ENCODE results near the gene YIPF4.

Gene YIPF4

GRCh38 chr2:32258242-32258641 is 19.5 kb upstream of the YIPF4 start:
- no peak for DNase-seq (ENCODE audit: low spot score)
- TF ChIP-seq CTCF (conservative IDR thresholded peaks at IDR 0.05; ENCODE audit: low read depth) = no peak
- no peak overlapping the region for H3K27ac ChIP-seq
- ChIA-PET POLR2A (ENCODE audit: low non-redundant PET) (no interaction called here), CTCF (no interaction called here)

DNA sequence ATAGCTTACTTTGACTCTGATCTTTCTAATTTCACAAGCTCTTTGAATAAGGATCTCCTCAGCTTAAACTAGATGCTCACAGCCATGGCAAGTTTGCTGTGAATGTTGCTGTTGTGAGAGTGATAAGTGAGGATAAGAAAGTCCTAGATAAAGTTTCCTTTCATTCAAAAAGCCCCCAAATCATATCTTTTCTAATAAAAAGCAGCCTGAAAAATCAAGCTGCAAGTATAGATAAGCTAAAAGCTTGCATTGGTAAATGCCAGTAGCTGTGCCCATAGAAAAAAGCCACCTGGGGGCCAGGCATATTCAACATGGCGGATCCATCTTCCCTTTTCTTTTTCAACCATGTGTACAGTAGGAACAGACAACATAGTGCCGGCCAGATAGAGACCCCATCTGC is 17.3 kb upstream of the YIPF4 start:
- TF ChIP-seq CTCF (conservative IDR thresholded peaks at IDR 0.05; ENCODE audit: low read depth) = no peak
- no peak overlapping the region for H3K27ac ChIP-seq
- POLR2A ChIA-PET (ENCODE audit: low non-redundant PET) = no interaction called here
- DNase-seq (ENCODE audit: low spot score) = no peak
- CTCF ChIA-PET = interaction anchor here (0.7 kb wide), 1 partner anchor 22 kb away, joined by 3 read pairs; no protein-coding TSS in a partner anchor

DNA sequence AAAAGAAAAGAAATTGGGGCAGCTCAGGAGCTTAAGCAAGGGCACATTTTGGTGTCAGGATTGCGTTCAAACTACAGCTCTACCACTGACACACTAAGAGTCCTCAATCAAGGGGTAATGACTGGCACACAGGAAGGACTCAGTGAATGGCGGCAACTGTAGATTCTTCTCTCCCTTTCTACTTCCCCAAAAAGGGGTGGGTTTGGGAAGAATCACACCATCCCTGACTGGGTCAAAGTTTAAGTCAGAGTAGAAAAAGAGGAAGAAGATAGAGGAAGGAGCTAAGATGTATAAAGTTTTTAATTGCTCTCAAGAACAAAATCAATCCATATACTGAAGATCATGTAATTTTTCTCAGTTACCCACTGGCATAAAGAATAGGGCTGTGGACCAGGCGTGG is 15.6 kb upstream of the YIPF4 start:
- no peak overlapping the region for H3K27ac ChIP-seq
- POLR2A ChIA-PET (ENCODE audit: low non-redundant PET) = no interaction called here
- no peak for TF ChIP-seq CTCF (conservative IDR thresholded peaks at IDR 0.05; ENCODE audit: low read depth)
- DNase-seq (ENCODE audit: low spot score) = no peak
- CTCF ChIA-PET = no interaction called here

DNA sequence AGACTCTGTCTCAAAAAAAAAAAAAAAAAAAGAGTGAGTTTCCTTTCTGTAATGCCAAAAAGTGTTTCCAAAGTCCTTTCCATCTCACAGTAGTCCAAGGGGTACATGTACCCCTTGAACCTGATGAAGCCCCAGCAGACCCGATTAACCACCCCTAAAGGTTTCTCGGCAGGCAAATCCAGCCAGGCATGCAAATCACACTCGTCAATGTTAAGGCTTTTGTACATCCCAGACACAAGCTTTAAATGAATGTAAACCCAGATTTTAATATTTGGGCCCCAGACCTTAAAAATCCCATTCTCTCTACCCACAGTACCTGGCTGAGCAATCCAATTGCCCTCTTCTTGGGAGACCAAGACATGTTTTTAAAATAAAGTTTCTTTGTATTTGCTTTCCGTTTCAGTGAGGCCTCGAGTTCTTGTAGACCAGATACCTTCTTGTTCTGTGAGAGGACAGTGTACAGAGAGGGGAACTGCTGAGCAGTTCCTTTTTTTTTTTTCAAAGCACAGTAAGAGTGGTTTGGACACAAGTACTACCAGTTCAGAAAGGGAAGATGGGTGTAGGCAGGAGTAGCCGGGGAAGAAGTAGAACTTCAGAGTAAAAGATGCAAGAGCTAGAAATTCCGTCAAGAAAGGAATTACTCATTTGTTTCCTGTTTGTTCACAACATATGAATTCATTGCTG is 13.1 kb upstream of the YIPF4 start, which contains the start of gene NLRC4:
Gene NLRC4 (minus strand): TSS at position 465 of the 684 bp plus-strand sequence. CDS start 8,111 bp downstream, outside the sequence.
- no peak for DNase-seq (ENCODE audit: low spot score)
- ChIA-PET CTCF (no interaction called here), POLR2A (ENCODE audit: low non-redundant PET) (interaction anchor here (0.7 kb wide), 1 partner anchor 76 kb away, joined by 6 read pairs; no protein-coding TSS in a partner anchor)
- no peak for TF ChIP-seq CTCF (conservative IDR thresholded peaks at IDR 0.05; ENCODE audit: low read depth)
- H3K27ac ChIP-seq = no peak within 1 kb of the TSS

DNA sequence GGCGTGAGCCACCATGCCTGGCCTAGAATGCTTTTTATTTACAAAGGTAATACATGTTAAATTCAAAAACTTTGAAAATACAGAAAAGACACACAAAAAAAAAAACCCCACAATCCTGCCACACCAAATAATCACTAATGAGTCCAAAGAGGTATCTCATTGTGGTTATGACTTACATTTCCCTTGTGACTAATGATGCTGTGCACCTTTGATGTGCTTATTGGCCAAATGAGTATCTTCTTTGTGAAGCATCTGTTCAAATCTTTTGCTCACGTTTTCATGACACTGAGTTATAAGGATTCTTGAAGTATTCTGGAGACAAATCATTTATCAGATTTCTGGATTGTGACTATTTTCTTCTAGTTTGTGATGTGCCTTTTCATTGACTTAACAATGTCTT is 6.6 kb upstream of the YIPF4 start:
- TF ChIP-seq CTCF (conservative IDR thresholded peaks at IDR 0.05; ENCODE audit: low read depth) = no peak
- no peak for DNase-seq (ENCODE audit: low spot score)
- POLR2A ChIA-PET (ENCODE audit: low non-redundant PET) = no interaction called here
- CTCF ChIA-PET = no interaction called here
- no peak overlapping the region for H3K27ac ChIP-seq

DNA sequence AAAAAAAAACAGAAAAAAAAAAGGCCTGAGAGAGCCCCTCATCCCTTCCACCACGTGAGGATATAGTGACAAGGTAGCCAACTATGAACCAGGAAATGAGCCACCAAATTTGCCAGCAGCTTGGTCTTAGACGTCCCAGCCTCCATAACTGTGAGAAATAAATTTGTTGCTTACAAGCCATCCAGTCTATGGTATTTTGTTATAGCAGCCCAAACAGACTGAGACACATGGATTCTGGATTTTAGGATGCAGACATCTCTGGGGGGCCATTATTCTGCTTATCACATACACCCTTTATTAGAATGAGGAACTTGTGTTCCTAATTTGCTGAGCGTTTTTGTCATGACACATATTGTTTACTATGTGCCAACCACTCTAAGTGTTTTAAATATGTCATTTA is 5.4 kb upstream of the YIPF4 start:
- H3K27ac ChIP-seq = no peak overlapping the region
- POLR2A ChIA-PET (ENCODE audit: low non-redundant PET) = no interaction called here

More for the DNA sequence above, 5.4 kb upstream of the YIPF4 start:
- CTCF ChIA-PET = no interaction called here
- DNase-seq (ENCODE audit: low spot score) = no peak
- TF ChIP-seq CTCF (conservative IDR thresholded peaks at IDR 0.05; ENCODE audit: low read depth) = no peak
